Tibial nerve (tissue), 3 donors: Measurements from ENCODE around the gene ADGRL3.

ENCODE experiments used
- POLR2A ChIP-seq, 2 donors: fragments of 450-650 bp; IDR thresholded peaks; one replicate each; pipeline ENCODE4 v1.6.1; 2017; ENCODE audit warnings: antibody characterized with exemption in 2 of 2, mild to moderate bottlenecking in 2 of 2, moderate library complexity in 2 of 2
- TF ChIP-seq, protein P1 (sequence below), 5 experiments: fragments of 200-600 bp in 3 of 5; fragments of 450-650 bp in 2 of 5; sonication (generic) in 3 of 5; IDR thresholded peaks; one replicate each; pipeline ENCODE4 v1.5.1; 2016 to 2019; ENCODE audit warnings: antibody characterized with exemption in 5 of 5, mild to moderate bottlenecking in 3 of 5, moderate library complexity in 2 of 5

DNA sequence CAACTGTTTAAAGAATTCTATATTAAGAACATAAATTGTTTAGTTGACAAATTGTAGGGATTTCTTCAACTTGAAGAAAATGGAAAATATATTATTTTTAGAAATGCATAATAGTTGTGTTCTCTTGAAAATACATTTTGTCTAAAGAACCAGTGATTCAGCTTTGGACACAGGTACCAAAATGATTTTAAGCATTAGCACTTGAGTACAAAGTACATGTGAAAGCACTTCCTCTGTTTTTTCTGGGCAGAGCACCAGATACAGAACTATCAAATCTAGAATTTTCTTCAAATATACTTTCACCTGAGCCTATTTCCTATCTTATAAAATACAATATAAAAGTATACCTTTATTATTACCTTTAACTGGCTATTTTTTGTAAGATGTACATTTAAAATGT lies 539.8 kb downstream of the ADGRL3 start:
- no peak for TF ChIP-seq POLR2A (IDR thresholded peaks at IDR 0.05)
- TF ChIP-seq, protein P1, sequence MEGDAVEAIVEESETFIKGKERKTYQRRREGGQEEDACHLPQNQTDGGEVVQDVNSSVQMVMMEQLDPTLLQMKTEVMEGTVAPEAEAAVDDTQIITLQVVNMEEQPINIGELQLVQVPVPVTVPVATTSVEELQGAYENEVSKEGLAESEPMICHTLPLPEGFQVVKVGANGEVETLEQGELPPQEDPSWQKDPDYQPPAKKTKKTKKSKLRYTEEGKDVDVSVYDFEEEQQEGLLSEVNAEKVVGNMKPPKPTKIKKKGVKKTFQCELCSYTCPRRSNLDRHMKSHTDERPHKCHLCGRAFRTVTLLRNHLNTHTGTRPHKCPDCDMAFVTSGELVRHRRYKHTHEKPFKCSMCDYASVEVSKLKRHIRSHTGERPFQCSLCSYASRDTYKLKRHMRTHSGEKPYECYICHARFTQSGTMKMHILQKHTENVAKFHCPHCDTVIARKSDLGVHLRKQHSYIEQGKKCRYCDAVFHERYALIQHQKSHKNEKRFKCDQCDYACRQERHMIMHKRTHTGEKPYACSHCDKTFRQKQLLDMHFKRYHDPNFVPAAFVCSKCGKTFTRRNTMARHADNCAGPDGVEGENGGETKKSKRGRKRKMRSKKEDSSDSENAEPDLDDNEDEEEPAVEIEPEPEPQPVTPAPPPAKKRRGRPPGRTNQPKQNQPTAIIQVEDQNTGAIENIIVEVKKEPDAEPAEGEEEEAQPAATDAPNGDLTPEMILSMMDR (IDR thresholded peaks at IDR 0.05) = no peak
